Activated B cell treated with CpG ODN at 0.5 μM for 24 hours (primary cell): Measurements from ENCODE around the gene COPE. TPM values are rescaled to one million over a fixed set of nuclear protein-coding genes. Genes with fewer than 3 reads are reported as not detected.

Source experiments
- ATAC-seq: fragments of 200-7000 bp; cut with Tn5 transposase; one replicate; pipeline ENCODE4 v1.10.0; 2021; ENCODE audit warnings: low read depth, mild to moderate bottlenecking, moderate library complexity
- CTCF ChIA-PET: fragments of 350-600 bp; sonication (Branson Sonifier 250); formaldehyde crosslinking; loops from one replicate; lab custom pipeline; 2021; ENCODE audit warnings: antibody characterized with exemption; lab: Charles Lee
- POLR2A ChIA-PET: fragments of 350-600 bp; sonication (Branson Sonifier 250); formaldehyde crosslinking; loops from one replicate; lab custom pipeline; 2021; ENCODE audit warnings: antibody characterized with exemption; lab: Charles Lee
- DNase-seq: peaks from one replicate; pipeline ENCODE4 v3.0.0; 2022
- H3K27ac Mint-ChIP-seq: one replicate; pipeline ENCODE4 v1.8.0; 2020; ENCODE audit warnings: mixed read lengths
- H3K27me3 Mint-ChIP-seq: one replicate; pipeline ENCODE4 v1.8.0; 2021; ENCODE audit warnings: mixed read lengths
- H3K36me3 Mint-ChIP-seq: one replicate; pipeline ENCODE4 v1.8.0; 2021; ENCODE audit warnings: low read depth, mixed read lengths
- H3K4me1 Mint-ChIP-seq: one replicate; pipeline ENCODE4 v1.8.0; 2021; ENCODE audit warnings: mixed read lengths
- H3K4me3 Mint-ChIP-seq: one replicate; pipeline ENCODE4 v1.8.0; 2020; ENCODE audit warnings: mild to moderate bottlenecking, mixed read lengths
- H3K9me3 Mint-ChIP-seq: one replicate; pipeline ENCODE4 v1.8.0; 2020; ENCODE audit warnings: mixed read lengths
- intact Hi-C: fragments of 100-400 bp; cut with micrococcal nuclease; formaldehyde crosslinking; loops from one replicate; pipeline ENCODE4 v1.15.1; 2024
- total RNA-seq: library from RNA; stranded (reverse); gene quantifications from 2 replicates; pipeline ENCODE4 v1.2.3, GENCODE V29; 2022
- TF ChIP-seq, protein P1 (sequence below): fragments of 200-600 bp; IDR thresholded peaks from one replicate; pipeline ENCODE4 v1.8.0; 2022; ENCODE audit warnings: antibody characterized with exemption, mild to moderate bottlenecking

The COPE gene
- total RNA-seq, 1 donor from 2014 or later = 253 TPM

DNA sequence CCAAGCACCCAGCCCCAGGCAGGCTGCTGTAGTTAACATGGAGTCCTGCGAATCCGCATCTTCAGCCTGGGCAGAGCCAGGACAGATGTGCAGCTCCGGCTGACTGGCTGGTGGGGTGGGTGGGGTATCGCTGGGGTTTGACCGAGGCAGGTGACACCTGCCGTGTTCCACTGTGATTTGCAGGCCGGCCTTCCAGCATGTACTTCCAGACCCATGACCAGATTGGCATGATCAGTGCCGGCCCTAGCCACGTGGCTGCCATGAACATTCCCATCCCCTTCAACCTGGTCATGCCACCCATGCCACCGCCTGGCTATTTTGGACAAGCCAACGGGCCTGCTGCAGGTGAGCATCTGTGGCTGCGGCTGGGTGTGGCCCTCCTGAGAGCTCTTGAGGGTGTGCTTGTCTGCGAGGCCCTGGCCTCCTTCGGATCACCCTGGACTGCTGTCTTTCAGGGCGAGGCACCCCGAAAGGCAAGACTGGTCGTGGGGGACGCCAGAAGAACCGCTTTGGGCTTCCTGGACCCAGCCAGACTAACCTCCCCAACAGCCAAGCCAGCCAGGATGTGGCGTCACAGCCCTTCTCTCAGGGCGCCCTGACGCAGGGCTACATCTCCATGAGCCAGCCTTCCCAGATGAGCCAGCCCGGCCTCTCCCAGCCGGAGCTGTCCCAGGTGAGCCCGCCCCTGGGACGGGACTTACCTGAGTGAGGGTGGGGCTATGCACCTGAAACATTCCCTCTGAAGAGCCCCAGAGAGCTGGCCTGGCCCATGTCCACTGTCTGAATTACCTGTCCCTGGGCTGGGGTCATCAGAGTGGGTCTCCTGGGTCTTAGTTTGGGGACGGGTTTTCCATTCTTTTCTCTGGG, 53.8 kb downstream of the COPE start:
- peaks cover 70% of the 10 kb centered on the region for H3K36me3 Mint-ChIP-seq
- no peaks in the 10 kb centered on the region for H3K9me3 Mint-ChIP-seq
- H3K4me3 Mint-ChIP-seq = no peak overlapping the region
- no peak for DNase-seq
- intact Hi-C loops = no loop called here
- ATAC-seq = no peak
- no peak overlapping the region for H3K27ac Mint-ChIP-seq
- TF ChIP-seq, protein P1, sequence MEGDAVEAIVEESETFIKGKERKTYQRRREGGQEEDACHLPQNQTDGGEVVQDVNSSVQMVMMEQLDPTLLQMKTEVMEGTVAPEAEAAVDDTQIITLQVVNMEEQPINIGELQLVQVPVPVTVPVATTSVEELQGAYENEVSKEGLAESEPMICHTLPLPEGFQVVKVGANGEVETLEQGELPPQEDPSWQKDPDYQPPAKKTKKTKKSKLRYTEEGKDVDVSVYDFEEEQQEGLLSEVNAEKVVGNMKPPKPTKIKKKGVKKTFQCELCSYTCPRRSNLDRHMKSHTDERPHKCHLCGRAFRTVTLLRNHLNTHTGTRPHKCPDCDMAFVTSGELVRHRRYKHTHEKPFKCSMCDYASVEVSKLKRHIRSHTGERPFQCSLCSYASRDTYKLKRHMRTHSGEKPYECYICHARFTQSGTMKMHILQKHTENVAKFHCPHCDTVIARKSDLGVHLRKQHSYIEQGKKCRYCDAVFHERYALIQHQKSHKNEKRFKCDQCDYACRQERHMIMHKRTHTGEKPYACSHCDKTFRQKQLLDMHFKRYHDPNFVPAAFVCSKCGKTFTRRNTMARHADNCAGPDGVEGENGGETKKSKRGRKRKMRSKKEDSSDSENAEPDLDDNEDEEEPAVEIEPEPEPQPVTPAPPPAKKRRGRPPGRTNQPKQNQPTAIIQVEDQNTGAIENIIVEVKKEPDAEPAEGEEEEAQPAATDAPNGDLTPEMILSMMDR = no peak
- H3K4me1 Mint-ChIP-seq = peaks cover 18% of the 10 kb centered on the region
- ChIA-PET POLR2A (no interaction called here), CTCF (interaction anchor here (0.8 kb wide), 1 partner anchor 345 kb away, joined by 3 read pairs; no protein-coding TSS in a partner anchor)
- no peaks in the 10 kb centered on the region for H3K27me3 Mint-ChIP-seq

DNA sequence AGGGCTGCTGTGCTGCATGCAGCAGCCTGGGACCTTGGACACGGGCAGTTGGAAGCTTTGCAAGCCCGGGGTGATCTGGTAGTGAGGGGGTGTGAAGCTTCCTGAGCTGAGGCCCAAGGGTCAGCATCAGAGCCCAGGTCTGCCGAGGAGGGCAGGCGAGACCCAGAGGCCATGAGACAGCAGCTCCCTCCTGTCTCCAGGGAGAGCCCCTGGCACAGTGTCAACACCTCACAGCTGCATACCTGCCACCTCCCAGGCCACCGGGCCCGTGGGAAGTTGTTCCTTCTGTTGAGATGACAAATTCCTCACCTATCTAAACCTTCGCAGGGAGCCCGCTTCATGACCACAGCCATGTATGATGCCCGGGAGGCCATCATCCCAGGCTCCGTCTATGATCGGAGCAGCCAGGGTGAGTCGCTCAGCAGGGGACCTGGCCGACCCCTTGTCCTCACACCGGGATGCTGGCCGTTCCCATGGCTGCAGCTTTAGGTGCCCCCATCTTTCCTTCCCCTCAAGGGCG, 55.3 kb downstream of the COPE start:
- Mint-ChIP-seq H3K9me3 (no peaks in the 10 kb centered on the region), H3K36me3 (peaks cover 82% of the 10 kb centered on the region), H3K27me3 (no peaks in the 10 kb centered on the region), H3K27ac (no peak overlapping the region), H3K4me3 (no peak overlapping the region), H3K4me1 (peaks cover 18% of the 10 kb centered on the region)
- TF ChIP-seq, protein P1 = no peak
- POLR2A ChIA-PET = interaction anchor here (0.6 to 1.0 kb wide), 2 partner anchors 16 to 20 kb away, joined by 3 read pairs; no protein-coding TSS in a partner anchor
- DNase-seq = no peak
- CTCF ChIA-PET = interaction anchor here (1.3 kb wide), 1 partner anchor 17 kb away, joined by 3 read pairs; no protein-coding TSS in a partner anchor
- ATAC-seq = no peak
- intact Hi-C loops = no loop called here

DNA sequence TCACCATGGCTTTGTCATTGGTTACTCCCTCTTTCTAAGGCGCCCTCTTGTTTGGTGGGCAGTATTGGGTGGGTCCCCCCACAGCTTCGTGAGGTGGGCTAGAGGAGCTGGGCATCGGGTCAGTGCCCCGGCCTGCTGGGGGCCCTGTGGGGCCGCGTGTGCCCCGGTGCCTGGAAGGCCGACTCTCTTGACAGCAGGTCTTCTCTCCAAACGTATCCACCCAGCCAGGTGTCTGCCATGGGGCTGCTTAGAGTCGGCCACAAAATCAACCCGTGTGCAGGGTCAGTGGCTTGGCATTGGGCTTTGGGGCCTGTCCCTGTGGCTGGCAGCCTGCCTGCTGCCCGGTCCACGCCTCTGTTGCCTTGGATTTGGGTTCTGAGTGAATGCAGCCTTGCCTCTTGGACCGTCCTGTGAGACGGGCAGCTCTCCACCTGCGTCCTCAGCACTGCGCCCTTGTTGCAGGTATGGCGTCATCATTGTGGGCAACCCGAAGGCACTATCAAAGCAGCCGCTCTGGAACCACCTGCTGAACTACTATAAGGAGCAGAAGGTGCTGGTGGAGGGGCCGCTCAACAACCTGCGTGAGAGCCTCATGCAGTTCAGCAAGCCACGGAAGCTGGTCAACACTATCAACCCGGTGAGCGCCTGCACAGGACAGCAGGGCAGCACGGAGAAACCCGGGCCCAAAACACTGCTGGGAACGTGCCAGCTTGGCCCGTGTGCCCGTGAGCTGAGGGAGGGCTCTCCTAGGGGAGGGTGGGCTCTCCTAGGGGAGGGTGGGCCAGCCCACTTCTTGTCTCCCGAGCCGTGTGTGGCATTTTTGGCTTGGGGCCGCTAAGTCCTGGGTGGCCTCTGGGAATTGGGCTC, 56.0 kb downstream of the COPE start:
- TF ChIP-seq, protein P1 = no peak
- intact Hi-C loops = no loop called here
- DNase-seq (no peak), ATAC-seq (no peak)
- Mint-ChIP-seq H3K4me1 (peaks cover 18% of the 10 kb centered on the region), H3K4me3 (no peak overlapping the region), H3K36me3 (peaks cover 86% of the 10 kb centered on the region), H3K27ac (no peak overlapping the region), H3K27me3 (no peaks in the 10 kb centered on the region), H3K9me3 (no peaks in the 10 kb centered on the region)
- ChIA-PET POLR2A (interaction anchor here (0.6 kb wide), 1 partner anchor 19 kb away, joined by 3 read pairs; no protein-coding TSS in a partner anchor), CTCF (interaction anchor here (1.3 kb wide), 1 partner anchor 16 kb away, joined by 3 read pairs; no protein-coding TSS in a partner anchor)

DNA sequence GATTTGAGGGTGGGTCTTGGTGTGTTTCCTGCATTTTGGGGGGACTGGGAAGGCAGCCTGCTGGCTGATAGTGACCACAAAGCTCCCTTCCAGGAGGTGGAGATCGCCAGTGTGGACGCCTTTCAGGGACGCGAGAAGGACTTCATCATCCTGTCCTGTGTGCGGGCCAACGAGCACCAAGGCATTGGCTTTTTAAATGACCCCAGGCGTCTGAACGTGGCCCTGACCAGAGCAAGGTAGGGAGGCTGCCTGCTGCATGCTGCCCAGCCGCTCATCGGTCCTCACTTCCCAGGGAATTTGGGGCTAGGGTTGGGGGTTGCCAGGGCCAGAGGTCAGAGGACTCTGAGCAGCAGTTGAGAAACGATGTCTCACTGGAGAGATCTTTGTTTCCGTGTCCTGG, 57.3 kb downstream of the COPE start:
- peaks cover 17% of the 10 kb centered on the region for H3K4me1 Mint-ChIP-seq
- ChIA-PET POLR2A (no interaction called here), CTCF (interaction anchor here (2.0 kb wide), 1 partner anchor 14 kb away, joined by 6 read pairs; no protein-coding TSS in a partner anchor)
- no peak for ATAC-seq
- TF ChIP-seq, protein P1 = no peak
- H3K27me3 Mint-ChIP-seq = no peaks in the 10 kb centered on the region
- H3K27ac Mint-ChIP-seq = no peak overlapping the region
- no peak for DNase-seq
- no peaks in the 10 kb centered on the region for H3K9me3 Mint-ChIP-seq
- intact Hi-C loops = no loop called here
- H3K36me3 Mint-ChIP-seq = peaks cover 87% of the 10 kb centered on the region
- H3K4me3 Mint-ChIP-seq = no peak overlapping the region
